K562 (cell line): ENCODE results near the gene HYOU1. TPM values are rescaled to one million over a fixed set of nuclear protein-coding genes. Genes with fewer than 3 reads are reported as not detected.

ENCODE experiments used
- CBFA2T2 ChIP-seq: fragments of 450-650 bp; conservative IDR thresholded peaks from 2 replicates; pipeline ENCODE4 v1.6.1; 2017; ENCODE audit warnings: mild to moderate bottlenecking
- HDGF ChIP-seq: fragments of 450-650 bp; IDR thresholded peaks from 2 replicates; pipeline ENCODE4 v1.6.1; 2016
- JUND ChIP-seq, 2 experiments: IDR thresholded peaks; 2 replicates in 1 of 2; 3 replicates in 1 of 2; pipeline ENCODE4 v1.6.1; 2011; ENCODE audit warnings: borderline replicate concordance in 2 of 2, low read depth in 2 of 2, low read length in 2 of 2, improper control_type of control experiment in 1 of 2, missing biosample characterization in 1 of 2, missing genetic modification characterization in 1 of 2, missing genetic modification reagents in 1 of 2
- KAT2B ChIP-seq: IDR thresholded peaks from one replicate; pipeline ENCODE4 v1.6.1; 2012; ENCODE audit warnings: low read depth, mild to moderate bottlenecking, control low read depth, inconsistent platforms, low read length, moderate library complexity
- KLF6 ChIP-seq: fragments of 250-450 bp; sonication (Bioruptor Pico); IDR thresholded peaks from 2 replicates; pipeline ENCODE4 v1.4.0; 2020; ENCODE audit warnings: mild to moderate bottlenecking, moderate library complexity, borderline replicate concordance
- NFE2L1 ChIP-seq: fragments of 450-650 bp; IDR thresholded peaks from 2 replicates; pipeline ENCODE4 v1.6.1; 2016; ENCODE audit warnings: missing genetic modification characterization, low read depth, mild to moderate bottlenecking, missing compliant biosample characterization, moderate library complexity, borderline replicate concordance
- NR4A1 ChIP-seq, 2 experiments: fragments of 250-450 bp in 1 of 2; fragments of 450-650 bp in 1 of 2; sonication (Bioruptor Pico) in 1 of 2; IDR thresholded peaks; 2 replicates each; pipeline versions ENCODE4 v1.4.0 to v1.6.1; 2016 to 2020; ENCODE audit warnings: mild to moderate bottlenecking in 2 of 2, missing compliant biosample characterization in 1 of 2, missing genetic modification characterization in 1 of 2, moderate library complexity in 1 of 2
- PHTF2 ChIP-seq: fragments of 250-450 bp; sonication (Bioruptor Pico); IDR thresholded peaks from 2 replicates; pipeline ENCODE4 v1.5.0; 2021; ENCODE audit warnings: mild to moderate bottlenecking
- RBBP5 ChIP-seq: fragments of 200-600 bp; sonication (generic); IDR thresholded peaks from 2 replicates; pipeline ENCODE4 v1.6.1; 2012; ENCODE audit warnings: borderline replicate concordance, mild to moderate bottlenecking, low read length, control low read depth, inconsistent platforms; ENCODE audit not compliant: insufficient read depth, poor library complexity, severe bottlenecking
- RUNX1 ChIP-seq: sonication (generic); IDR thresholded peaks from 2 replicates; pipeline ENCODE4 v1.6.1; 2016; ENCODE audit warnings: antibody characterized with exemption, low read depth
- SAFB2 ChIP-seq: fragments of 200-400 bp; formaldehyde crosslinking; IDR thresholded peaks from 2 replicates; pipeline ENCODE4 v1.6.1; 2018; ENCODE audit warnings: borderline replicate concordance, low read length, low read depth, moderate library complexity; ENCODE audit not compliant: severe bottlenecking
- SMARCC2 ChIP-seq: fragments of 450-650 bp; IDR thresholded peaks from 2 replicates; pipeline ENCODE4 v1.6.1; 2017; ENCODE audit warnings: antibody characterized with exemption, moderate library complexity, mild to moderate bottlenecking, low read depth
- YY1 ChIP-seq, 3 experiments: IDR thresholded peaks; 2 replicates each; pipeline ENCODE4 v1.6.1; 2011; ENCODE audit warnings: low read length in 2 of 3, mild to moderate bottlenecking in 2 of 3, moderate library complexity in 2 of 3, borderline replicate concordance in 1 of 3, control low read depth in 1 of 3, low read depth in 1 of 3; ENCODE audit not compliant: insufficient read depth in 3 of 3, insufficient replicate concordance in 2 of 3, control insufficient read depth in 1 of 3, insufficient read length in 1 of 3; ENCODE audit errors: extremely low read depth in 1 of 3
- ZNF133 ChIP-seq: fragments of 250-450 bp; sonication (Bioruptor Pico); IDR thresholded peaks from 2 replicates; pipeline ENCODE4 v1.4.0; 2020; ENCODE audit warnings: mild to moderate bottlenecking
- ZNF175 ChIP-seq: fragments of 200-800 bp; sonication (Bioruptor generic); IDR thresholded peaks from 2 replicates; pipeline ENCODE4 v1.6.1; 2016; ENCODE audit warnings: low read depth, mild to moderate bottlenecking, missing genetic modification characterization, missing compliant biosample characterization
- polyA plus RNA-seq, 8 experiments: library from polyadenylated mRNA; depleted of rRNA in 4 of 8; stranded (reverse) in 5 of 8; unstranded in 3 of 8; fragments of >200 nt; fragmentation: Nextera tagmentation in 2 of 8; fragmentation: Illumina TruSeq in 1 of 8; extraction: Ambion mirVana in 2 of 8; extraction: Trizol in 1 of 8; gene quantifications; 2 replicates each; pipeline versions ENCODE4 v1.2.1 to v1.2.3, GENCODE V29; 2011 to 2014; ENCODE audit warnings: inconsistent platforms in 1 of 8, missing spikeins in 1 of 8
- total RNA-seq, 7 experiments: library from RNA; depleted of rRNA in 6 of 7; stranded (reverse); fragments of >200 nt in 6 of 7; fragmentation: Illumina TruSeq in 2 of 7; extraction: Trizol in 2 of 7; gene quantifications; 2 replicates each; pipeline versions ENCODE4 v1.2.1 to v1.2.3, GENCODE V29; 2011 to 2021; ENCODE audit warnings: low replicate concordance in 1 of 7
- TF ChIP-seq, protein P1 (sequence below): IDR thresholded peaks from 3 replicates; pipeline ENCODE4 v1.6.1; 2011; ENCODE audit warnings: borderline replicate concordance, mild to moderate bottlenecking, moderate library complexity; ENCODE audit not compliant: insufficient read length; ENCODE audit errors: extremely low read depth
- TF ChIP-seq, protein P2 (sequence below): fragments of 250-450 bp; sonication (Bioruptor Pico); IDR thresholded peaks from 2 replicates; pipeline ENCODE4 v1.5.0; 2022; ENCODE audit warnings: mild to moderate bottlenecking
- TF ChIP-seq, protein P3 (sequence below): fragments of 450-650 bp; formaldehyde crosslinking; IDR thresholded peaks from 2 replicates; pipeline ENCODE4 v1.4.0; 2020; ENCODE audit warnings: mild to moderate bottlenecking, moderate library complexity

The HYOU1 gene
- total and polyA plus RNA-seq, 9 of the 15 experiments (the other 6 are each of a cell fraction or from before 2014, with no cell fraction given), result 19.5 to 197 (median 128) TPM

- TF ChIP-seq, protein P1, sequence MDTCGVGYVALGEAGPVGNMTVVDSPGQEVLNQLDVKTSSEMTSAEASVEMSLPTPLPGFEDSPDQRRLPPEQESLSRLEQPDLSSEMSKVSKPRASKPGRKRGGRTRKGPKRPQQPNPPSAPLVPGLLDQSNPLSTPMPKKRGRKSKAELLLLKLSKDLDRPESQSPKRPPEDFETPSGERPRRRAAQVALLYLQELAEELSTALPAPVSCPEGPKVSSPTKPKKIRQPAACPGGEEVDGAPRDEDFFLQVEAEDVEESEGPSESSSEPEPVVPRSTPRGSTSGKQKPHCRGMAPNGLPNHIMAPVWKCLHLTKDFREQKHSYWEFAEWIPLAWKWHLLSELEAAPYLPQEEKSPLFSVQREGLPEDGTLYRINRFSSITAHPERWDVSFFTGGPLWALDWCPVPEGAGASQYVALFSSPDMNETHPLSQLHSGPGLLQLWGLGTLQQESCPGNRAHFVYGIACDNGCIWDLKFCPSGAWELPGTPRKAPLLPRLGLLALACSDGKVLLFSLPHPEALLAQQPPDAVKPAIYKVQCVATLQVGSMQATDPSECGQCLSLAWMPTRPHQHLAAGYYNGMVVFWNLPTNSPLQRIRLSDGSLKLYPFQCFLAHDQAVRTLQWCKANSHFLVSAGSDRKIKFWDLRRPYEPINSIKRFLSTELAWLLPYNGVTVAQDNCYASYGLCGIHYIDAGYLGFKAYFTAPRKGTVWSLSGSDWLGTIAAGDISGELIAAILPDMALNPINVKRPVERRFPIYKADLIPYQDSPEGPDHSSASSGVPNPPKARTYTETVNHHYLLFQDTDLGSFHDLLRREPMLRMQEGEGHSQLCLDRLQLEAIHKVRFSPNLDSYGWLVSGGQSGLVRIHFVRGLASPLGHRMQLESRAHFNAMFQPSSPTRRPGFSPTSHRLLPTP, result no peak
- TF ChIP-seq RUNX1 (no peak), NR4A1 (CRISPR knock-in tag; IDR thresholded peaks at IDR 0.05) (no peak), NR4A1 (tag; IDR thresholded peaks at IDR 0.05) (peak; percentile 71; the same call in 1 of the 2 replicates), ZNF175 (CRISPR knock-in tag) (peak; percentile 83), CBFA2T2 (peak; percentile 65), JUND (IDR thresholded peaks at IDR 0.05; ENCODE audit: borderline replicate concordance, low read depth, low read length) (peak; percentile 46), JUND (tag; IDR thresholded peaks at IDR 0.05; ENCODE audit: borderline replicate concordance, low read depth, low read length) (peak; percentile 40; the same call in 2 of the 3 replicates), NFE2L1 (no peak), KAT2B (no peak), YY1 (IDR thresholded peaks at IDR 0.05; ENCODE audit: borderline replicate concordance in 1 of 3, control insufficient read depth in 1 of 3, extremely low read depth in 1 of 3, insufficient read depth in 3 of 3, insufficient read length in 1 of 3, insufficient replicate concordance in 2 of 3, low read depth in 1 of 3, low read length in 2 of 3) (peak; percentile 97 to 99 (median 98)), ZNF133 (CRISPR knock-in tag) (no peak), PHTF2 (CRISPR knock-in tag) (no peak), SMARCC2 (no peak), KLF6 (CRISPR knock-in tag) (peak; percentile 79; the same call in 1 of the 2 replicates), SAFB2 (no peak), RBBP5 (peak; percentile 72), HDGF (no peak)
- TF ChIP-seq, protein P2, sequence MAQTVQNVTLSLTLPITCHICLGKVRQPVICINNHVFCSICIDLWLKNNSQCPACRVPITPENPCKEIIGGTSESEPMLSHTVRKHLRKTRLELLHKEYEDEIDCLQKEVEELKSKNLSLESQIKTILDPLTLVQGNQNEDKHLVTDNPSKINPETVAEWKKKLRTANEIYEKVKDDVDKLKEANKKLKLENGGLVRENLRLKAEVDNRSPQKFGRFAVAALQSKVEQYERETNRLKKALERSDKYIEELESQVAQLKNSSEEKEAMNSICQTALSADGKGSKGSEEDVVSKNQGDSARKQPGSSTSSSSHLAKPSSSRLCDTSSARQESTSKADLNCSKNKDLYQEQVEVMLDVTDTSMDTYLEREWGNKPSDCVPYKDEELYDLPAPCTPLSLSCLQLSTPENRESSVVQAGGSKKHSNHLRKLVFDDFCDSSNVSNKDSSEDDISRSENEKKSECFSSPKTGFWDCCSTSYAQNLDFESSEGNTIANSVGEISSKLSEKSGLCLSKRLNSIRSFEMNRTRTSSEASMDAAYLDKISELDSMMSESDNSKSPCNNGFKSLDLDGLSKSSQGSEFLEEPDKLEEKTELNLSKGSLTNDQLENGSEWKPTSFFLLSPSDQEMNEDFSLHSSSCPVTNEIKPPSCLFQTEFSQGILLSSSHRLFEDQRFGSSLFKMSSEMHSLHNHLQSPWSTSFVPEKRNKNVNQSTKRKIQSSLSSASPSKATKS (CRISPR knock-in tag), result no peak
- TF ChIP-seq, protein P3, sequence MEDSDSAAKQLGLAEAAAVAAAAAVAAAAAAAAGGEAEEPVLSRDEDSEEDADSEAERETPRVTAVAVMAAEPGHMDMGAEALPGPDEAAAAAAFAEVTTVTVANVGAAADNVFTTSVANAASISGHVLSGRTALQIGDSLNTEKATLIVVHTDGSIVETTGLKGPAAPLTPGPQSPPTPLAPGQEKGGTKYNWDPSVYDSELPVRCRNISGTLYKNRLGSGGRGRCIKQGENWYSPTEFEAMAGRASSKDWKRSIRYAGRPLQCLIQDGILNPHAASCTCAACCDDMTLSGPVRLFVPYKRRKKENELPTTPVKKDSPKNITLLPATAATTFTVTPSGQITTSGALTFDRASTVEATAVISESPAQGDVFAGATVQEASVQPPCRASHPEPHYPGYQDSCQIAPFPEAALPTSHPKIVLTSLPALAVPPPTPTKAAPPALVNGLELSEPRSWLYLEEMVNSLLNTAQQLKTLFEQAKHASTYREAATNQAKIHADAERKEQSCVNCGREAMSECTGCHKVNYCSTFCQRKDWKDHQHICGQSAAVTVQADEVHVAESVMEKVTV (CRISPR knock-in tag), result no peak
Observed at GRCh38 chr11:119101759-119102423, 44.9 kb upstream of the HYOU1 start, which contains the start of gene DPAGT1 (continued).
